Renal pelvis (tissue), 4 donors: Measurements from ENCODE around the gene MINDY4. TPM values are rescaled to one million over a fixed set of nuclear protein-coding genes. Genes with fewer than 3 reads are reported as not detected.

Source experiments
- DNase-seq: peaks from one replicate; pipeline ENCODE4 v3.0.0-alpha.2; 2013
- polyA plus RNA-seq, 3 donors: library from polyadenylated mRNA; unstranded; fragments of 120-200 nt; gene quantifications; one replicate each; pipeline ENCODE4 v1.2.1, GENCODE V29; 2013; ENCODE audit not compliant: insufficient read length in 3 of 3

The MINDY4 gene
- polyA plus RNA-seq, 3 donors: 12.1 to 42.4 (median 12.3) TPM

- no peak for DNase-seq
These were observed 143.9 kb downstream of the MINDY4 start for GRCh38 chr7:30915005-30915601.

GRCh38 chr7:30915751-30916150 is 144.5 kb downstream of the MINDY4 start:
- no peak for DNase-seq

- DNase-seq: no peak
These were observed 145.0 kb downstream of the MINDY4 start for GRCh38 chr7:30916255-30916654.

- no peak for DNase-seq
These were observed 145.6 kb downstream of the MINDY4 start for GRCh38 chr7:30916767-30917166.

GRCh38 chr7:30917216-30917893 is 146.1 kb downstream of the MINDY4 start:
- DNase-seq: no peak

- DNase-seq: no peak
These were observed 147.5 kb downstream of the MINDY4 start for GRCh38 chr7:30918676-30919075.

- DNase-seq: no peak
These were observed 148.9 kb downstream of the MINDY4 start for GRCh38 chr7:30920021-30920583.

- DNase-seq: no peak
These were observed 149.6 kb downstream of the MINDY4 start for GRCh38 chr7:30920584-30921539.

- no peak for DNase-seq
These were observed 150.6 kb downstream of the MINDY4 start for GRCh38 chr7:30921540-30922401.

GRCh38 chr7:30922596-30922995 is 151.4 kb downstream of the MINDY4 start:
- no peak for DNase-seq

- DNase-seq: no peak
These were observed 152.0 kb downstream of the MINDY4 start for GRCh38 chr7:30923009-30923773.

- DNase-seq: no peak
These were observed 152.7 kb downstream of the MINDY4 start for GRCh38 chr7:30923774-30924413.

- no peak for DNase-seq
These were observed 153.4 kb downstream of the MINDY4 start for GRCh38 chr7:30924624-30925023.

GRCh38 chr7:30925117-30925516 is 153.9 kb downstream of the MINDY4 start:
- DNase-seq: no peak

GRCh38 chr7:30925913-30926312 is 154.7 kb downstream of the MINDY4 start:
- no peak for DNase-seq

- DNase-seq: no peak
These were observed 155.1 kb downstream of the MINDY4 start for GRCh38 chr7:30926313-30926712.

GRCh38 chr7:30927040-30927439 is 155.8 kb downstream of the MINDY4 start:
- DNase-seq: no peak

GRCh38 chr7:30927559-30927958 is 156.3 kb downstream of the MINDY4 start:
- DNase-seq: no peak

GRCh38 chr7:30928254-30928872 is 157.1 kb downstream of the MINDY4 start:
- DNase-seq: no peak

GRCh38 chr7:30929686-30930085 is 158.5 kb downstream of the MINDY4 start:
- DNase-seq: no peak
